GM19324 (cell line): ENCODE results near the gene BCKDHB.
"Not testable (repeated sequence)": the region's sequence is repeated elsewhere in the genome, so short reads cannot be mapped to it uniquely, and the experiment has no call there.

Source experiments
- ATAC-seq: cut with Tn5 transposase; IDR thresholded peaks from one replicate; pipeline ENCODE4 v1.9.1; 2021; ENCODE audit warnings: mild to moderate bottlenecking, moderate library complexity; ENCODE audit not compliant: unreplicated experiment, low FRiP score

BCKDHB gene

DNA sequence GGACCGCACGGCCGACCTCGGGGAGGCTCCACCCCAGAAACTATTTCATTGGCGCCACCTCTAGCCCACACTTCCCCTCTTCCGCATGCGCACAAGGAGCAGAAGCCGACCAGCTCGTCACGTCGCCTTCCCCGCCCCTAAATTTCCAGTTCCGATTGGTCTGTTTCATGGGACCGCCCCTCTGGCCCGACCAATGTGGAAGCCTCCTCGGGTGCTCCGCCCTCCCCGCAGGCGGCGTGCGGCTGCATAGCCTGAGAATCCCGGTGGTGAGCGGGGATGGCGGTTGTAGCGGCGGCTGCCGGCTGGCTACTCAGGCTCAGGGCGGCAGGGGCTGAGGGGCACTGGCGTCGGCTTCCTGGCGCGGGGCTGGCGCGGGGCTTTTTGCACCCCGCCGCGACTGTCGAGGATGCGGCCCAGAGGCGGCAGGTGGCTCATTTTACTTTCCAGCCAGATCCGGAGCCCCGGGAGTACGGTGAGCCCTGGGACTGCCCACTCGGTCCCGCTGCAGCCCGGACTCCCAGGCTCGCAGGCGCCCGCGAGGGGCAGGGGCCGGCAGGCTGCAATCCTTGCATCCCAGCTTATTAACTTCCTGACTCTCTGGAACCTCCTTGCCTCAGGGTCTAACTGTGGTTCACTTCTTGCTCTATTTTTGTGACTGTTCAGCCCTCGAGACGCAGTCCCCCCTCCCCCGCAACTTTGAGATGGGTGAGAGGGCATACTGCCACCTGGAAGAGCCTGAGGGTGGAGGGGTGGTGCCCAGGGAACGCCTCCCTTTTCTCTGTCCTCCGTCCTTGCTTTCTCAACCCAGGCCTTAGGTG is at the start of gene BCKDHB:
Gene BCKDHB (plus strand): TSS at position 254 of the 818 bp plus-strand sequence. CDS start 23 bp downstream, at position 277.
- ATAC-seq, result peak; percentile 100

DNA sequence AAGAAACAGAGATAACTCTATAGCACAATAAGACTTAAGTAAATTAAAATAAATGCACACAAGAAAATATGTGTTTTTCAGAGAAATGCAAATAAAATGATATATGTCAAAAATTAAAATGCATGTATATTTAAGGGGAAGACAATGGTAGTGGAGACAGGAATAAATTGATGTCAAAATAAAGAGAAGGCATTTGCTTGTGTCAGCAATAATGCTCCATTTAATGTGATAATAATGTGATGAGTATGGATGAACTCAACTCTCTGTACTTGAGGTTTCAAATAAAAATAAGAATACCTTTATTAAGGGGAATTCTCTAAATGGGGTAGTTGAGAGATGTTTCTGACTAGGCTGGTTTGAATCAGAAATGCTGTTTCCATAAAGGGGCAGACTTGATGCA is 45.7 kb upstream of the BCKDHB start:
- no peak for ATAC-seq

DNA sequence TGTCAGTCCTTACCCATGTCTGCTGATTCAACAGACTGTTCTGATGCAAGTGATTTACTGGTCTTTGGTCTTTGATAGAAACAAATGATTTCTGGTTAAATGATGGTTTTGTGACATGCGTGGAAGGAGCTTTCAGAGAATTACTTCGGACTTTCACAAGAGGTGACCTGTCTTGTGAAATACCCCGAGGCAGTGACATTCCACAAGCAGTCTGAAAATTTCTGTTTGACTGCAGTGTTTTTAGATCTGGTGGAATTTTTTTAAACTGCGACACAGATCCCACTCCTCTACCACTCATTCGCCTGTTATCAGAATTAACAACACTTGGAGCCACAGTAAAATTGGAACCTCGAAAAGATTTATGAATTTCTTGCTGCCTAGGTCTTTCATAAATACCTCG is 38.3 kb upstream of the BCKDHB start:
- ATAC-seq, result not testable (repeated sequence)

DNA sequence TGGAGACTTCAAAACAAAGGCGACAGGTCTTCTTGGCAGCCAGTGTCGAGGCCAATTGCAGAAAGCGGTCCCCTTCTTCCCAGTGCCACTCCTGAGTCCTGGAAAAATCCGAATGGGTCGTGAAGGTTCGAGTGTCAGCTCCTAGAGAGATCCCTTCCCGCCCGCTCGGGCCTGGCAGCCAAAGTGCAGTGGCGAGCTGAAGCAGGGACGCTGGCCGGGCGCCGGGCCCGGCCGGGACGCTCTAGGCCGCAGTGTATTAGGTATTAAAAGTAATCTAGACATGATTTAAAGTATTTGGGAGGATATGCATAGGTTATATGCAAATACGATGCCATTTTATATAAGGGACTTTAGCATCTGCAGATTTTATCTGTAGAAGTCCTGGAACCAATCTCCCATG is 36.0 kb upstream of the BCKDHB start:
- ATAC-seq, result not testable (repeated sequence)

DNA sequence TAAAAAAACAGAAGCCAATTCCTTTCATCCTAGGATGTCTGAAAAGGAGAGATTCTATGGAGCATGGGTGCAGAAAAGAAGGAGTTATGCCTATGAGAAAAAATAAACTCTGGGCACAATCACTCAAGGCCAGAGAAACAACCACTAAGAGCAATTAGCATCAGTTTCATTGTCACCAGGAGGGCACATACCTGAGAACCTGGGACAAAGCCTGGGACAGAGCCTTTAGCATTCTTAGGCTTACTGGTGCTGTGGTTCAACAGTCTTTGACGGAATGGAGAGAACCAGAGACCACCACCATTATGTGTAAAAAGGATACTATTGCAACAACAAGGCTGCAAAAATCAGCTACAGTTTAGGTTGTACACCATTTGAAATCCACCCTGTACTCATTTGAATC is 29.4 kb upstream of the BCKDHB start:
- no peak for ATAC-seq

DNA sequence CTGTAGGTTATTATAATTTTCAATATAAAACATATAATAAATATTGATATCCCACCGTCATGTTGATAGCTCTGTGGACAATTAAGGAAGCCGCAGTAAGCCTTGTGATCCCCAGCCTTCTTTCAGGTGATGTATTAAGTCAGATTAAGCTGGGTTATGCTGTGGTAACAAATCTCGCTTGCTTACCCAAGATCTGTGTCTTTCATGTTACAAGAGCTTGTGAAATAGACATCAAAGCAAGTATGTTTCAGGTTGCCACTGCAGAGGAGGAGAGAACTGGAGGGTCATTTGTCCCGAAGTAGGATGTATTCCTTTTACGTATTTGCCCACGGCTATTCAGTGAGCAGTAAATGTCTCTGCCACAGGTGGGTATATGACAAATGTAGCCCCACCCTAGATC is 17.8 kb upstream of the BCKDHB start:
- no peak for ATAC-seq

DNA sequence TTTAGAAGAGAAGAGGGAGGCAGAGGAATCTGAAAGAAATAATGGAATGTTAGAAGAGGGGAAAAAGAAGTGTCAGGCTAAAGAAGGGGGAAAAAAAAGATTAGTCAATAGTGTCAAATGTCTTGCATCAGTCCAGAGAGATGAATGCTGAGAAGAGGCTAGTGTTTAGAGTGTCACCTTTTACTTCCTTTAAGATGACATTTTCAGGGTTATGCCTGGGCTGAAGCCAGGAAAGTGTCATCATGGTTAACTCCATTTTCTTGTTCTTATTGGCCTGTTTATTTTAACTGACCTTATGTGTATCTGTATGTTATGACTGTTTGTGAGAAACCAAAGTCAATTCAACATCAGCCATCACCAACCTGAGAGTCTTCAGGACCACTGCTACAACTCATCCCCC is 15.0 kb upstream of the BCKDHB start:
- ATAC-seq, result no peak

DNA sequence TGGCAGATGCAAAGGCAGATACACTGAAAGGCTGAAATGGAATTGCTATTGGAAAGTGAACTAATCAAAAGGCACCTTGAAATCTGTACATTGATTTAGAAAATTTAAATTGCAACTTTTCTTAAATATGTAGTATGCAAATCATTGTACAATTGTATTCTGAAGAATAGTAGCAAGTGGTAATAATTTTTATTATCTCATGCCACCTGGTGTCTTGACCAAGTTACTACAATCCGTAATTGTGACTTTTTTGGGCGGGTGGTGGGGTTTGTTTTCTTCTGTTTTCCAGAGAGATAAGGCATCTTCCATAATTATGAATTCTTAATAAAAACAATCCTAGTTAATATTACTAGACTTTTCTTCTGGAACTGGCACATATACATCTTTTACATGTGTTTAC is 12.5 kb upstream of the BCKDHB start:
- ATAC-seq, result no peak

DNA sequence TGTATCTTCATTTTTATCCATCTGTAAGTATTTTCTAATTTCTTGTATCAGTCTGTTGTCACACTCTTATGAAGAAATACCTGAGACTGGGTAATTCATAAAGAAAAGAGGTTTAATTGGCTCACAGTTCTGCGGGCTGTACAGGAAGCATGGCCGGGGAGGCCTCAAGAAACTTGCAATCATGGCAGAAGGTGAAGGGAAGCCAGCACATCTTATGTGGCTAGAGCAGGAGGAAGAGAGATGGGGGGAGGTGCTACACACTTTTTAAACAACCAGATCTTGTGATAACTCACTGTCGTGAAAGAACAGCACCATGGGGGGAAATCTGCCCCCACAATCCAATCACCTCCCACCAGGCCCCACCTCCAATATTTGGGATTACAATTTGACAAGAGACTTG is 10.9 kb upstream of the BCKDHB start:
- ATAC-seq, result no peak

DNA sequence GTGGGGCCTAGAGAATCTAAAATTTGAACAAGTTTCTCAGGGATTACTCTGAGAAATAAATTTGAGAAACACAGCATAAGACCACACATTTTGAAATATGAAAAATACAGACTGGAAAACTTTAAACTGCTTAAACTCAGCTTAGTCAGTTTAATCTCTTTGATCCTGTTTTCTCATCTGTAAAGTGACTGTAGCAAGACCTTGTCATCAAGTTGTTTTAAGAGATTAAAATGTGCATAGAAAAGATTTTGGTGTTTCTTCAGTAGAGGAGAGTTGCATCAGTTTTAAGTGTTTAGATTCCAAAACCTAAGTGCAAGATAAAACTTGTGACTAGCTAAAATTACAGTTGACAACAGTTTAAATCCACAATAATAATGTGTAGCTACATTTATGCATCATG is 8.1 kb upstream of the BCKDHB start:
- ATAC-seq, result no peak

DNA sequence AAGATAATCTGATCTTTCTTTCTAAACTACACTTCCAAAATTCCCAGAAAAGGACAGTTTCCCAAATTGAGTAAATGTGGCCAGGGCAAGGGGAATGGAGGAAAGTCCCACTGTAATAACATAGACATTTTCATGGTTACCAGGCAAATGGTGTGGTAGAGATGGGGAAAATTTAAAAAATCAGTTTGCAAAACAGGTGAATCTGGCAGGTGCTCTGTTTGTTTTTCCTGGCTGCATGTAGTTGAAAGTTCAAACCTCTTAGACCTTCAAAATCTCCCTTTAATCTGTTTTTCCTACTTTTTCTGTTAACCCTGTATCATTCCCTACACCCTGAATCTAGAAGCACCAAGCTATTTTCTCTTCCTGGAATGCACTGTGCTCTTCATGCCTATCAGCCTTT is 2.0 kb upstream of the BCKDHB start:
- no peak for ATAC-seq

DNA sequence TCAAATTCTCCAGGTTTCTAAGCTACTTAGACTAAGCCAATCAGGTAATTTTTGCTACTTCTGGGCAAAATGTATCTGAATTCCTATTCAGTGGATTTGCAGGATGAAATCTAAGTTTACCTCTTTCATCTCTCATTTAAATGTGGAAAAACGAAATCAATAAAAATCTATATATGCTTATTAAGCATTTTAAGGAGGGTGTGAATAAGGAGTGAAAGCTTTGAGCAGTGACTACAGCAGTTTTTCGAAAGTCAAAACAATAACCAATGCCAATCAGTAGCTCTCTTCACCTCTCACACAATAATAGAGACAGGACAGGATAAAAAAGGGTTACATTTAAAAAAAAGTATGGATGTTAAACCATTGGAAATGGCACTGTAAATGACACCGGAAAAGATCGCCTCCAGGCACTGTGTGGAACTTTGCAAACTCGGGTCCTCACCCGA is 476 bp upstream of the BCKDHB start:
- peak; percentile 11 for ATAC-seq

DNA sequence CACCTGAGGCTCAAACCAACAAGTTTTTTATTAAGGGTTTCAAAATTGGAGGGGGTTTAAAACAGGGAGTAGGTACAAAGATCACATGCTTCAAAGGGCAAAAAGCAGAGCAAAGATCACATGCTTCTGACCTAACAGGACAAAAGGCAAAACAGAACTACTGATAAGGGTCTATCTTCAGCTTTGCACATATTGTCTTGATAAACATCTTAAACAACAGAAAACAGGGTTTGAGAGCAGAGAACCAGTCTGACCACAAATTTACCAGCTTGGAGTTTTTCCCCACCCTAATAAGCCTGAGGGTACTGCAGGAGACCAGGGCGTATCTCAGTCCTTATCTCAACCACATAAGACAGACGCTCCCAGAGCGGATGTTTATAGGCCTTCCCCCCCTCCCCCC is 16.1 kb downstream of the BCKDHB start:
- ATAC-seq, result not testable (repeated sequence)

DNA sequence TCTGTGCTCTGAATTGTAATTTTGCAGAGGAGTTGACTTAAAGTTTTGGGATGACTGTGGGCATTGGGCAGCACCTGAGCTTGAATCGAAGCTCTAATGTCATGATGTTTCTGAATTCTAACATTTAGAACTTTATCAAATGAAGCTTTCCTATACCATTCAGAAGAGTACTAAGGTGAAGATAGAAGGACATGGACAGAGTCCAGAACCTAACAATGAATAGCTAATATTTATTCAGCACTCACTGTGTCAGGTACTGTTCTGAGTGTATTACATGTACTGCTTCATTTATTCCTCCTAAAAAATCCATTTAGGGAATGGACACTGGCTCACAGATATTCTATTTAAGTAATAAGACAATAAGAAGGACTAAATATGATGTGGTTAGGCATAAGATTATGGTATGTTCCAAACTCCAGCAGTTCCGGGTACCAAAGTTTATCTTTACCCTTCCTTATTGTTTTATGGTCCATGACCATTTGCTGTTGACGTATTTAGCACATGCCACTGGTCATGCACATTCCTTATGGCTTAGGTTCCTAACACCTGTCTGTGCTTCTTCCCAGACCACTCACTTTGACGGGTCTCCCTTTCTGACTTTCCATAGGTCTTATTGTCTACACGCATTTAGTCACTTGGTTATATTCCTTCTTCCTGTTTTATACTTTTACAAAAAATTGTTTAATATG is 20.3 kb downstream of the BCKDHB start:
- ATAC-seq, result no peak

DNA sequence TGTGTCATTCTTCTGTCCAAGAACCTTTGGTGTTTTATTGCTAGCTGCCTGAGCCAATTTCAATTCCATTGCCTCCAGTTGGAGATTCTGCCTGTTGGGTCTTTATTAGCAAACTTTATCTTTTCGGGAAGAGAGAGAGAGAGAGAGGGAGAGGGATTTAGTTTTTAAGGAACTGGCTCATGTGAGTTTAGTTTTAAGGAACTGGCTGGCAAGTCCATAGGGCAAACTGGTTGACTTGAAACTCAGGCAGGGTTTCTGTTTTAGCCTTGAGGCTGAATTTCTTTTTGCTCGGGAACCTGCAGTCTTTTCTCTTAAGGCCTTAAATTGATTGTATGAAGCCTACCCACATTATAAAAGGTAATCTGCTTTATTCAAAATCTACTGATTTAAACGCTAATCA is 23.0 kb downstream of the BCKDHB start:
- ATAC-seq, result no peak

DNA sequence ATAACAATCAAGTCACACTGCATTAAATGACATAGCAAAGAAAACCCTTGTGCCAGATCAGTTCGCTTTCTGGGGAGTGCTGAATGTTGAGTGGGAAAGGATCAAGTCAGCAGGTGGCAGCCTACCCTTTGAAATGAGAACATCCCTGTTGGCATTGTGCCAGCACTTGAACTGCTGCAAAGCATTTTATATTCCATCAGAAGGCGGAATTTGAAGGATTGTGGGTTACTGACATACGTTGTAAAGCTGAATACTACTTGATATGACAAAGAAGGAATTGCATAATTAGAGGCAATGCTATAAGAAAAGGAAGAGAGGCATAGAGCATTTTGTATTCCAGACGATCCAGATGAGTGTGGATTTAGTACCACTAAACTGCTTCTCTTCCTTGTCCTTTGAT is 26.5 kb downstream of the BCKDHB start:
- ATAC-seq, result no peak

DNA sequence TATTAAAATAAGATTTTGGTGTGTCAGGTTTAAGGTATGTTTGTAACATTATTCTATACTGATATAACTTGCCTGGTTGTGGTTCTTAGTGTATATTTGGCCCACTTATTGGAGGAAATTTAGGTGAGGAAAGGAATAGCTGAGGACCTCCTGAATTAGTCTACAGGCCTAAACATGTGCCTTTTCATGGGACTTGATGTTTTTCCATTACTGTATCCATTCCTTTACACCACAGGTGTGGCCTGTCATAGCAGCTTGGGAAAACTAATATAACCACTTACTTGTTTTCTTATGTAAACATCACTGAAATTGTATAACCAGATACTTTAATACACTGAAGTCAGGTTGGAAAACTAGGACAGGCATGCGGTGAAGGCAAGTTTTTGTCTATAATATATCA is 27.6 kb downstream of the BCKDHB start:
- no peak for ATAC-seq

DNA sequence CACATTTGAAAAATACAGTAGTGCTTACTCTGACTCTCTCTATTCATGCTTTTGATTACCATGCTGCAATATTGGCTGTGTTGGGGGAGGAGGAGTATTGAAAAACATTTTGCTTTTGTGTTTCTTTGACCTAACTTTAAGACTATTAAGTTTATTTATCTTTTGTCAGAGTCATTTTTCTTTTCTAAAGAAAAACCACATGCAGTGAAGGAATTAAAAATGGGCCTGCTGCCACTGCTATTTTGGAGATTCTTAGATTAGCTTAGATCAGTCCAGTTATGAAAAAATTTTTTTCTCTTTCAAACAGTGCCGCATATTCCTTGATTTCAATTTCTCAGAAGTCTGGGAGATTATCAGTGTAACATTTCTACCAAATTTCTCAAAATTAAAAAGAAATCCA is 36.1 kb downstream of the BCKDHB start:
- ATAC-seq, result no peak

DNA sequence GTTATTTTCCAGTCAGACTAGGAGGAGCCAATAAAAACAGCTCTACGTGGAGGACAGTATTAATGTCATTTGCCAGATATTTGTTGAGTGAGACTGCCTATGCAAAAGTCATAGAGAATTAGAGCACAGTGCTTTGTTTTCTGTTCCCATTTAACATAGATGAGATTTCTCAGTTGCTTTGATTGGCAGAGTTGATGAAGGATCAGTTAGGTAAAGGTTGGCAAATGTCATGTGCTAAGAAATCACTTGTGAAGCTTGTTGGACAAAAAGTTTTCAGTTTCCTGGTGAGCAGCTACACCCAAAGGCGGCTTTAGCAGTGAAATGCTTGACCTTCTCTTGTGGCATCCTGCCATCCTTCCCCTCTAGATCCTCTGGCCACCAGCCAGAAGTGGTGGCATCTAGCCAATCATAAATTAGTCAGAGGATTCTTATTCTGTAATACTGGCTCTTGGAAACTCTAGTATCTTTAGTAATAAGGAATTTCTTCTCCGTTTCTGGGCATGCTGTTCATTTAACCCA is 37.0 kb downstream of the BCKDHB start:
- ATAC-seq, result no peak

DNA sequence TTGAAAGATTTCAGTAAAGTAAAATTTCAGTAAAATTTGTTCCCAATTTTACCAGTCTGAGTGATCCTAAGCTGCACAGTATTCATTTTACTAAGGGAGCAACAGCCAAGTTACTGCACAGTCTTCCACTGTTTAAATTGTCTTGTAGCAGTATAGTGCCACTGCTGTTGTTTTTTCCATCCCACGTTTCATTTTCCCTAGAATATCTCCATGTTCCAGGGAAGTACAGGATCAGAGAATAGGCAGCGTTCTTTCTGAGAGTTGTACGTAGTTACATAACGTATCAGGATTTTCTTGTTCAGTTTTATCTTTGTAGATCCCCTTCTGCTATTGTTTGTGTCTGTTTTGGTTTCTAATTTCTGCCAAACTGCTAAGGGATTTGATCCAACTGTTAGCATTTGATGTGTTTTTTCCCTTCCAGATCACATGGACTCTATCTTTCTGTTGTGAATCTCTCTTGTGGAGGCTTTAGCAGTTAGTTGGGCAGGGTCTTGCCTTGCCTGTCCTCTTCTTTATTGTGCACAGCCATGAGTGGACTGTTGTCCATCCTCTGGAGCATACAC is 38.4 kb downstream of the BCKDHB start:
- ATAC-seq, result no peak

DNA sequence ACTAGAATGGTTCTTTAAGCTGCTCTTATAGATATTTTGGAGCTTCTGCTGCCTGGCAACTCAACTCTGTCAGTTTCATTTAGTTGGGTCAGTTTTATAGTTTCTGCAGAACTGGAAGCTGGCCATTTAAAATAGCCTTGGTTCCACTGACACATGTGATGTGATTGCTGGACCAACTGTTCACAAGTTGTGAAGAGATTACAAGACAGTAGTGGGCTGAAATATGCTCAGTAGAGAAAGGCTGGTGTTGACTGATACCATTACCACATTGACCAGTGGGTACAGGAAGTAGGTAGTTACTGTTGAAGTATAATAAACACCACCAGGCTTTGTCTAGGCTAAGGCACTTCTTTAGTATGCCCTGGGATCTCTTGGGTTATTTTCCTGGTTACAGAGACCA is 39.0 kb downstream of the BCKDHB start:
- no peak for ATAC-seq
